Measurements from ENCODE around the gene SETD2. TPM values are rescaled to one million over a fixed set of nuclear protein-coding genes. Genes with fewer than 3 reads are reported as not detected.
"Not testable (repeated sequence)": the region's sequence is repeated elsewhere in the genome, so short reads cannot be mapped to it uniquely, and the experiment has no call there.

Gene SETD2
- total RNA-seq, 1 donor from 2014 or later, result 47.0 TPM

DNA sequence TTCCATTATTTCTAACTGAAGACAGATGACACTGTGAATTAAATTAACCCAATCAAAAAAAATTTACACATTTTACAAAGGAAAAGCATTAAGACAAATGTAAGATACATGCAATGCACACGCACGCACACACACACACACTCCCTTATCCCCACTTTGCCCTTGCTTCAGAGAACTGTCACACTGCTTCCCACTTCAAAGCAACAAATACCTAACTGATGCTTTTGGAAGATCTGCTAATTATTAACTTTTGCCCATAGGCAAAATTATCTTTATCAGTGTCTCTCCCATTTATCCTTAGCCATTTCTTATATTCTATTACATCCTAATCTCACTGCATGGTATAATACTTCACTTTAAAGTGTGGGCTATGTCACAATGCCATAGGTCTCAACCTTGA lies 60.3 kb downstream of the SETD2 start:
- no peak for DNase-seq (ENCODE audit: low spot score)

DNA sequence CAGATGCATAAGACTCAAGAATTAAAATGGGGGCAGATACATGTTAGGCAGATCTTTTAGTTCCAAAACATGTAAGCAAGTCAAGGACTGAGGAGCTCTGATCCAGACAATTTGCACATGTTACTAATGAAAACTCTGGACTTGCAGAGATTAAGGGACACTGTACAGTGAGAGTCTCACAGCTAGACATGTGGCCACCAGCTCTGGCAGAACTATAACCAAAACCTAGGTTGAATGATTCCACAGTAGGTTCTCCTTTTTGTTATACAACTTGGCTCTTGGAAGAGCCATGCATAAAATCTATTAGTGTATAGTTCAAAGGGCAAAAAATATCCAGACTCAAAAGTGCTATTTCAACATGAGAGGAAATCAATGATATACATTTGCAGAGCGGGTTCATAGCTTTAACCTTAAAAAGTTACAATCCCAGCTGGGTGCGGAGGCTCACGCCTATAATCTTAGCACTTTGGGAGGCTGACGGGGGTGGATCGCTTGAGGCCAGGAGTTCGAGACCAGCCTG lies 61.8 kb downstream of the SETD2 start:
- DNase-seq (ENCODE audit: low spot score), result no peak

DNA sequence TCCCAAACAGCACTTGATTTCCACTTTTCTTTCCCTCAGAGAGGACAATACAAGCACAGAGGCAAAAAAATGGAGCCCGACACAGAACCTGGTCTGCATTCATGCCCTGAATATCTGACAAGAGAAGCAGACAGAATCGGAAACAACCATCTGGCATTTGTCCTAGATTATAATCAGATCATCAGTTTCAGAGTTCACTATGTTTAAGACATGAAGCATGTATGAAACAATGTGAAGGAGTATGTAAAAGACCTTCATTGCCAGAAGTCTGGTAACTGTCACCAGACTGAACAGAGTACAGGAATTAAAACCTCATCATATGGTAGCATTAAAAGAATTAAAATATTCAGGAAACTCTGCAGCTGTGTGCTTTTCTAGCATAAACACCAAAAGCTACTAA lies 65.0 kb downstream of the SETD2 start:
- DNase-seq (ENCODE audit: low spot score), result no peak

DNA sequence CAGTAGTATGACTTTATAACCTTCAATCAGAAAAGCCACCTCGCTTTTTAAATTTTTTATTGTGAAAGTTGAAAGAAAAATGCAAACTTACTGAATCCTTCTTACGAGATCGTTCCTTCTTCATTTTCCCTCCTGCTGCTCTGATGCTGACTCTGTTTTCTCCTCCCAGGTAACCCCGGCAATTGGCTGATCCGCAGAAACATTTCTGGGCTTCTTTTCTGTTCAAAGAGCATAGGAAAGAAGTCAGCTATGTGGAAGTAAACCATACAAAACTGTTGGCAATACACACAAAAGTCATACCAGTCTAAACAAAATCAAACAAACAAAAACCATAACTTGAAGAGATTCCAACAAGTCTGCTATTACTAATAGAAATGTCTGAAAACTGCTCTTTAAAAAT lies 66.0 kb downstream of the SETD2 start:
- no peak for DNase-seq (ENCODE audit: low spot score)

DNA sequence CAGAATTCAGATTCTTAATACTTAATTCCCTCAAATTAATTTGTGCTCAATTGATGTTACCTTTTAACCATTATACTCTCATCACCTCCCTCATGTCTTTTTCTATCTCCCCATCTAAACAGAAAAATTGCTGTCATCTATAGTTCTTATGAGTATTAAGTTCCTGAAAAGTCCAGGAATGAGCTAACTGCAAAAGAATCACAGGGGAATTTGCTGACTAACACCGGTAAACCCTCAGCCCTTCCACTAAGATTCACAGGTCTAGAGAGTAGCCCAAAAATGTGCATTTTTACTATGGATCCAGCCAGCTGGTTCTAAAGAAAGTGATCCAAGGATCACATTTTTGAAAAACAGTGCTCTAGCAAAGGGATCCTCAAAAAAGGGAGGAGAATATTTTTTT lies 67.0 kb downstream of the SETD2 start:
- no peak for DNase-seq (ENCODE audit: low spot score)

DNA sequence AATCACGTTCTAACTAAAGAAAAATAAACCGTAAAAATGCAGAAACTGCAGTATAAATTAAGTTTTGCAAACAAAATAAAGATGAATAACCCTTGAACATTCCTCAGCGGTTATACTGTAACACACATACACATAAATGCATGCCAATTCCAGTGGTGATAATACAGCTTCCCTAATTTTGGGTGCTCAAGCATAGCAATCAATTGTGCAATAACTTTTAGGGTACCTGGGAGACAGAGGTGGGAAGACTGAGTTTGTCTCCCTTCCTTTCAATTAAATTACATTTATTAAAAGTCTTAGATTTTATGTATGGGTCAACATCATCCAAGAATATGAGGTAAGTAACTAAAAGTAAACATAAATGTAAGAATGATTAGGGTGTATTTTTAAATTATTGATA lies 71.8 kb downstream of the SETD2 start:
- DNase-seq (ENCODE audit: low spot score), result no peak

DNA sequence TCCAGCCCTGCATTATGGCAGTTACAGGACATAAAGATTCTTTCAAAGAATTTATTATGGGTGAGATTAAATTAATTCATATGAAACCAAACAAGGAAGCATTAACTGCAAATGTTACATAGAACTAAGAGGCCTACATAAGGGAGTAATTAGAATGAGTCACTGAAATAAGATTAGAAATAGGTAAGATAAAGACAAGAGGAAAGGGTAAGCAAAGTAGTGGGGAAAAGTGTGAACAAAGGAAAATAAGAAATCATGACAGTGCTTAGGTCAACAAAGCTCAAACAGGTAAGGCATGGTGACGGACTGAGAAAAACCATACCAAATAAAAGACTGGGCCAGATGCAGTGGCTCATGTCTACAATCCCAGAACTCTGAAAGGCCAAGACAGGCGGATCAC lies 74.3 kb downstream of the SETD2 start:
- no peak for DNase-seq (ENCODE audit: low spot score)

DNA sequence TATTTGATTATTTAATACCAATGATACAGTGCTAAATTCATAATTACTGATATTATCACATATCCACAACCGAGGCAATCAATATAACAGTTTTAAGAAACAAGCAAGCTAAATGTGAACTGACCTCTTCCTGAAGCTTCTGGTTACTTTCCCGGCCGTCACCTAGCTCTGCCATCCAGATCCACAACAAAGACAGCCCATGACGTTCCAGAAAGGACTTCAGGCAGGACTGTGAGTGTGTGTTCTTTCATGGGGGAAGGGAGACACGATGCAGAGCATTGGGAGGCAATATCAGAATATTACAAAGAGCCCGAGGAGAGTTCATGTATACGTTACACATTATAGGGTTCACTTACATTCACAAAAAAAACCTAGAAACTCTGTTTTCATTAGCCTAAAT lies 77.8 kb downstream of the SETD2 start:
- DNase-seq (ENCODE audit: low spot score), result no peak

DNA sequence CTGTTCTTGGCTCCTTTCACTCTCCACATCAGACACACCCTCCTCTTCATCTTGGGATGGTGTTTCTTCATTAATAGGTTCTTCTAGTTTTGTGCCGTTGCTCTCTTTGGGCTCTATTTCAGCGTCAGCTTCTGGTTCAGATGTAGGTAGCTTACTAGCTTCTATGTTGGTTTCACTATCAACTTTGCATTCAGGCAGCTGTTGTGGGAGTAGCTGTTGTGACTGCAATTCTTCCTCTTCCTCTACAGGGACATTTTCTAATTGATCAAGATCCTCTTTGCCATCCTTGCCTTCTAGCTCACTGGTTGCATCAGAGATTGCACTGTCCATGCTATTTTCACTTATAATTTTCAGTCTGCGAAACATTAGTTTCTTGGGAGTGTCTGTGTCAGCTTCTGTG lies 80.1 kb downstream of the SETD2 start:
- DNase-seq (ENCODE audit: low spot score), result no peak

DNA sequence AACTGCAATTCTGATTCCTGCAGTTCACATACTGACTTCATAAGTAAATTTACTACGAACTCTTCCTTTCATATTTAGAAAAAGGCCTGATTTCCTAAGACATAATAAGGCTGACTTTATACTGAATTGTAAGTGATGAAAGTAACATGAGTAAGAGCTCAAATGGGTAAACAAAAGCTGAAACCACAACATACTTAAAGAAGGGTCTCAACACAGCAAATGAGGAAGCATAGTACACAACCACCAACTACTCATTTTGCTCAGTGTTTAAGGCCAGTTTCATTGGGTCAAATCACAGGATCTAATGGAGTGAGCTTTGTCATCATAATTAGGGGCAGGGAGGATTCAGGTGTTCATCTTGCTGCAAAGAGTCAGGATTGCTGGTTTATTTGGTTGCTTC lies 81.4 kb downstream of the SETD2 start:
- no peak for DNase-seq (ENCODE audit: low spot score)

DNA sequence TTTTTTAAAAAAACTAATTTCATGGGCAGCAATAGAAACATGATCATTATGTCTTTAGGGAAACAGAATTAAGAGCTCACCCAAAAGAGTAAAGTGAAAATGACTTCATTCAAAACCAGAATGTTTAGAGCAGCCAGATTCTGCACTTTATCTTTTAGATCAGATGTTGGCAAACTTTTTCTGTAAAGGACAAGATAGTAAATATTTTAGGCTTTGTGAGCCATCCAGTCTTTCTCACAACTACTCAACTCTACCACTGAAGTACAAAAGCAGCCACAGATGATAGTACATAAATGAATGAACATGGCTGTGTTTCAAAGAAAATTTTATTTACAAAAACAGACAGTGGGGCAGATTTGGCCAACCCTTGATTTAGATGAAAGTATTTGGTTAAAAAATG lies 84.5 kb downstream of the SETD2 start:
- DNase-seq (ENCODE audit: low spot score), result no peak

DNA sequence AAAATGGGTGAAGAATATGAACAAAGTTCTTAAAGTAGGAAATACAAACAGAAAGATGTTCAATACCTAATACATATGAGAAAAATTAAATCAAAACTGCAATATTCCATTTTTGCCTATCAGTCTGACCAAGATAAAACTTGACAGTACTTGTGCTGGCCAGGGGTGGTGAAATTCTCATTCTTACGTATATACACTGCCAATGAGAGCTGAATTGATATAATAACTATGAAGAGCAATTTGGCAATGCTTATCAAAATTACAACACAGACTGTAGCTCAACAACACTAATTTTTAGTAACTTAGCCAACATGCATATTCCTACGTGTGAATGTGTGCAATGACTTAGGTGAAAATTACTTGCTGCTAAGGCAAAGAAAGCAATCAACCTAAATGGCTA lies 90.2 kb downstream of the SETD2 start:
- DNase-seq (ENCODE audit: low spot score), result no peak

DNA sequence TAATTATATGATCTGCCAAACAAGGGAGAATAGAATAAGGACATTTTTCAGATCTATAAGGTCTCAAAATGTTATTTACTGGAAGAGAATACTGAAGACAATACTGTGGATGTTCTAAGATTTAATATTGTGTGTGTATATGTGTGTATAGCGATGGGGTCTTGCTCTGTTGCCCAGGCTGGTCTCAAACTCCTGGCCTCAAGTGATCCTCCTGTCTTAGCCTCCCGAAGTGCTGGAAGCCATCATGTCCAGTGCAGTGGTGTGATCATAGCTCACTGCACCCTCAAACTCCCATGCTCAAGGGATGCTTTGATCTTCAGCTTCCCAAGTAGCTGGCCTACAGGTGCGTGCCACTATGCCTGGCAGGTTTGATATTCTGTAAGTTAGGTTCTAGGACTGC lies 93.1 kb downstream of the SETD2 start:
- no peak for DNase-seq (ENCODE audit: low spot score)

DNA sequence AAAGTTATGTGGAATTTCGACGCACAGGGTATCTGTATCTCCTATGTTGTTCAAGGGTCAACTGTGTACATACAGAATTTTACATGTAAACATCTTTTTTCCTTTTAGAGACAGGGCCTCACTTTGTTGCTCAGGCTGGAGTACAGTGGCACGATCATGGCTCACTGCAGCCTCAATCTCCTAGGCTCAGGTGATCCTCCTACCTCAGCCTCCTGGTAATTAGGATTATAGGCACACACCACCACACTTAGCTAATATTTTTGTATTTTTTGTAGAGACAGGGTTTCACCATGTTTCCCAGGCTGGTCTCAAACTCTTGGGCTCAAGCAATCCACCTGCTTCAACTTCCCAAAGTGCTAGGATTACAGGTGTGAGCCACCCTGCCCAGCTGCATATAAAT lies 97.7 kb downstream of the SETD2 start:
- DNase-seq (ENCODE audit: low spot score), result not testable (repeated sequence)

DNA sequence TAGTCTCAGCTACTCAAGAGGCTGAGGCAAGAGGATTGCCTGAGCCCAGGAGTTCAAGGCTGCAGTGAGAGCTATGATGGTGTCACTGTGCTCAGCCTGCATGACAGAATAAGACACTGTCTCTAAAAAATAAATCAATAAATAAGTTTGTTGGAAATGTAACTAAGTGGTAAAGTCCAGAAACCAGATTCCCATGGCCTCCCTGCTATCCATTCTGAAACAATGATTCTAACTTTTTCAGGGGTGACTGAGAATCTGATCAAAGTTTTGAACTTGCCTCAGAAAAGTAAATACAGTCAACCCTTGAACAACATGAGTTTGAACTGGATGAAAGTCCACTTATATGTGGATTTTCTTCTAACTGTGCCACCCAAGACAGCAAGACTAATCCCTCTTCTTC lies 98.2 kb downstream of the SETD2 start:
- DNase-seq (ENCODE audit: low spot score), result no peak

DNA sequence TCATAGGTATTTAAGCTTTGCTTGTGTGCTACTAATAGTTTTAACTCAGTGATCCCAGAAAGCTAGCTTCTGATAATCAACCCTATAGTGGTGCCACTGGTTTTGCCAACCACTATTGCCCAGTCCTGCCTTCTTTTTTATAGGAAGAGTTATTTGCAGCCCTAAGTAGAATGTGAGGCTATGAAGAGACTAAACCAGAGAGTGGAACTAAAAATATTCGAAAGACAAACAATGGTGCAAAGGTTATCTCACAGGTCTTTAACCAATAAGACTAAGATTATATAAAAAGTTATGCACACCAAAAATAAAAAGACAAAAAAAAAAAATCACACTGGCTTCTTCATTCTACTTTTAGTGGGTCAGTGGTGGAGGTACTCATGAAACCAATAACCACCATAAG lies 98.9 kb downstream of the SETD2 start:
- no peak for DNase-seq (ENCODE audit: low spot score)

DNA sequence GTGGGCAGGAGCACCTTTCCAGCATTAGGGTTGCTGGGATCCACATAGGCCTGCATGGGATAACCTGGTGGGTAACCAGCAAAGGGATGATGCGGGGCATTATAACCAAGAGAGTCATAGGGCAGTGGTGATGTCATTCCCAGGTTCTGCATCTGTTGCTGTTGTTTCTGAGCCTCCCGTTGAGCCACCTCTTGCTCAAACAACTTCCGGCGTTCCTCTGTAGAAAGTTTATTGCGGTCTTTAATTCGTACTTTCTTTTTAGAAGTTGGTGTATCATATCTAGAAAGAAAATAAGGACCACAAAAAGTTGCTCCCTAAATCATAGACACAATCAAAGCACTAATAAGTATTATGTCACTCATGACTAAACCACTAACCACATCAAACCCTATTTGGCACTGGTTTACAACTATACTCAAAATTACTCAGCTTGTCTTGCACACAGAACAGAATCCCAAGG lies 106.7 kb downstream of the SETD2 start:
- DNase-seq (ENCODE audit: low spot score), result no peak

DNA sequence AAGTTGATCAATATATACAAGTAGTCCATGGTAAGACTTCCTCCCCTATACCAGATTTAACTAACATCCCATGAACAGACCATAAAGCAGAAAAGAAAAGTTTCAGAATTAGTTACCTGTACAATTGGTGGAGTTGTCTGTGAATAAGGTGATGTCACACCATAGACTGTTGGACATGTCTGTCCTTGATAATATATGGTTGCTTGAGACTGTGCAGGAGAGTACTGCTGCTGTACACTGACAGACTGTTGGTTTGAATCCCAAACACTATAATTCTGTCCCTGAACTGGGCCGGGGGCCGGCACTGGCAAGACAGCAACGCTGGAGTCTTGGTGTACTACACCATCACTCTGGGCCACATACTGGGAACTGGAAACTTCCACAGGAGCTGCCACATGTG lies 107.2 kb downstream of the SETD2 start:
- no peak for DNase-seq (ENCODE audit: low spot score)

DNA sequence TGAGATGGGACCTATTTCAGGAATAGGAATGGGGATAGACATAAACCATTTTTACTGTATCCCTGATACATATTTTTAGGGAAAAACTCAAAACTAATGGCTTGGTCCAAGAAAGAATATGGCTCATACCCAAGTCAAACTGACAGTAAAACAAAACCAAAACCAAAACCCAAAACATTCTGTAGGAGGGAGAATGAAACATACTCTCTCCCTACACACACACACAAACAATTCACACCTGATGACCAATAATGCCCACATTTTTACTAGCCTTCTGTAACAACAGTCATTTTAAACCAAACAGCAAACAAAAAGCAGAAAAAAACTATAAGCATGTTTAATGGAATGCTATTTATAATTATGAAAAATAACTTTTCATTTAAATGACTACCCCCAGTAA lies 109.5 kb downstream of the SETD2 start:
- DNase-seq (ENCODE audit: low spot score), result no peak

DNA sequence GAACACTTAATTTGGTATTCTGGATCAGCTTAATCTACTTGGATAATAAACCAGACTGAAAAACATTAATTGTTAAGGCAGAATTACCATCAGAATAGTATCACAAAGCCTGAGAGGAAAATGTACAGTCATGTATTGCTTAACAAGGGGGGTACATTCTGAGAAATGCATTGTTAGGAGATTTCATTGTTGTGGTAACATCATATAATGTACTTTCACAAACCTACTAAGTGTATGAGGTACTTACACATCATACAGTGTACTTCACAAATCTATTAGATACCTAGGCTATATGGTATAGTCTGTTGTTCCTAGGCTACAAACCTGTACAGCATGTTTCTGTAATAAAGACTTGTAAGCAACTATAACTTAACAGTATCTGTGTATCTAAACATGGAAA lies 116.2 kb downstream of the SETD2 start:
- DNase-seq (ENCODE audit: low spot score), result no peak

DNA sequence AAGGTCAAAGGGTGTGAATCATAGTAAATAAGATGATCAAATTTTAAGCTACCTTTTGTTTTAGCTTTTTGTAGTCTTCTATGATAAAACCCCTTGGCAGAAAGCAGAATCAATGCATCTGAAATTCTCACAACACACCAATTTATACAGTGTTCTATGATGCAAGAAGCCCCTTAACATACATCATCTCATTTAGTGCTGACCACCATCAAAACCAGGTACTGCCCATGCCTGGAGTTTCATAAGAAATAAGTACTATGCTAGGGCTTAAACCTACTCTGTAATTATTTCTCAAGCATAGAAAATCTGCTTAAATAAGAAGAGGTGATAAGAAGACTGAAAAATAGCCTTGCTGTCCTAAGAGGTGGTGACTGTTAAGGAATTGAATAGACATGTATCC lies 116.8 kb downstream of the SETD2 start:
- no peak for DNase-seq (ENCODE audit: low spot score)

DNA sequence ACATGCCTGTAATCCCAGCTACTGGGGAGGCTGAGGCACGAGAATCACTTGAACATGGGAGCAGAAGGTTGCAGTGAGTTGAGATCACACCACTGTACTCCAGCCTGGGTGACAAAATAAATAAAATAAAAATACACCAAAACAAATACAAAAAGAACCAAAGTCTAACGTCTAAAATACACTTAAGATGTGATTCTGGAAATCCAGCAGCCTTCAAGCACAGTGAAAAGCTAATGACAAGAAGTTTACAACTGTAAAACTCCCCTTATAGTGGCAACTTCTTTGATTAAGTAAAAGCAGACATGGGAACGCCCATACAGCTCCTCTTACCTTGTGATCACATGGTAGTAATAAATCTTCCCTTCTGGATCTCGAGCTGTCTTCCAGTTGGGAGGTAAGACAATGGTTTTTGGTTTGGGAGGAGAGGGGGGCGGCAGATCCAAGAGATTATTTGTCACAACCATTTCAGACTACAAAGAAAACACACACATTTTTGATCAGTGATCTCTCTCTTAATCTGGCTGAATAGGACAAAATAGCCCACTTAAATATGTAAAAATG lies 121.6 kb downstream of the SETD2 start:
- DNase-seq (ENCODE audit: low spot score), result no peak

DNA sequence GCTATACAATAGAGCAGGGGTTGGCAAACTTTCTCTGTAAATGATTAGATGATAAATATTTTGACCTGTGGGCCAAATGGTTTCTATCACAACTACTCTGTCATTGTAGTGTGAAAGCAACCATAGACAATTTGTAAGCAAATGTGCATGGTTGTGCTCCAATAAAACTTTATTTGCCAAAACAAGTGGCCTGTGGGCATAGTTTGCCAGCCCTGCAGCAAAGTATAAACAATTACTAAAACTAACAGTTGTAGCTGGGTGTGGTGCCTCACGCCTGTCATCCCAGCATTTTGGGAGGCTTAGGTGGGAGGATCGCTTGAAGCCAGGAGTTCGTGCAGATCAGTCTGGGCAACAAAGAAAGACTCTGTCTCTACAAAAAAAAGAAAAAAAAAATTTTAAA lies 122.8 kb downstream of the SETD2 start:
- no peak for DNase-seq (ENCODE audit: low spot score)

DNA sequence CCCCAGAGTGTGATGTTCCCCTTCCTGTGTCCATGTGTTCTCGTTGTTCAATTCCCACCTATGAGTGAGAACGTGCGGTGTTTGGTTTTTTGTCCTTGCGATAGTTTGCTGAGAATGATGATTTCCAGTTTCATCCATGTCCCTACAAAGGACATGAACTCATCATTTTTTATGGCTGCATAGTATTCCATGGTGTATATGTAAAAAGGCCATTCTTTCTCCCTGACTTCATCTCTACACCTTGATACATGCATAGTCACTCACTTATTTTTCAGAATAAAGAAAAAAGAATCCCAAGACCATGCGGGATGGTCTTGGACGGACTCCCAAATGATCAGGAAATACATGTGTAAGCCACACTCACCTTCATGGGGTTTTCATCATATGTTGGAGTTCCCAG lies 126.6 kb downstream of the SETD2 start:
- not testable (repeated sequence) for DNase-seq (ENCODE audit: low spot score)
